Esophagus squamous epithelium (tissue), 5 donors: ENCODE data around the gene MDGA2. TPM values are rescaled to one million over a fixed set of nuclear protein-coding genes. Genes with fewer than 3 reads are reported as not detected.

Experiments used
- DNase-seq: peaks from one replicate; lab custom pipeline; 2025; lab: John Stamatoyannopoulos, UW
- H3K27ac ChIP-seq, 4 donors: fragments of 200-600 bp; sonication (generic); one replicate each; pipeline ENCODE4 v1.5.1; 2016 to 2019; ENCODE audit warnings: mild to moderate bottlenecking in 1 of 4
- H3K27me3 ChIP-seq, 4 donors: fragments of 200-600 bp; sonication (generic); 1 replicate in 3 of 4; 2 replicates in 1 of 4; pipeline versions ENCODE4 v1.5.1 to v1.6.0; 2017 to 2021; ENCODE audit warnings: antibody characterized with exemption in 1 of 4
- H3K36me3 ChIP-seq, 3 donors: fragments of 200-600 bp; sonication (generic); one replicate each; pipeline ENCODE4 v1.5.1; 2016 to 2019
- H3K4me1 ChIP-seq, 3 donors: fragments of 200-600 bp; sonication (generic); one replicate each; pipeline ENCODE4 v1.5.1; 2017 to 2019
- H3K4me3 ChIP-seq, 4 donors: fragments of 200-600 bp; sonication (generic); 1 replicate in 3 of 4; 2 replicates in 1 of 4; pipeline ENCODE4 v1.5.1; 2016 to 2019; ENCODE audit warnings: mild to moderate bottlenecking in 2 of 4, moderate library complexity in 1 of 4
- H3K9me3 ChIP-seq, 3 donors: fragments of 200-600 bp; sonication (generic); one replicate each; pipeline ENCODE4 v1.5.1; 2016 to 2019
- POLR2A ChIP-seq, 4 donors: fragments of 450-650 bp; IDR thresholded peaks; one replicate each; pipeline ENCODE4 v1.6.1; 2017; ENCODE audit warnings: antibody characterized with exemption in 4 of 4, mild to moderate bottlenecking in 4 of 4, moderate library complexity in 3 of 4
- WGBS, 2 donors: methylation state at CpG; one replicate each; pipeline ENCODE4 v1.1.5; 2018; 5-methylcytosine and 5-hydroxymethylcytosine counted together
- intact Hi-C: fragments of 100-400 bp; cut with DNase I; formaldehyde crosslinking; loops from one replicate; pipeline ENCODE4 v1.15.0; 2022
- total RNA-seq, 4 donors: library from RNA; depleted of rRNA; stranded (reverse); fragments of >200 nt; gene quantifications; one replicate each; pipeline ENCODE4 v1.1.0, GENCODE V29; 2016
- TF ChIP-seq, protein P1 (sequence below), 6 experiments: fragments of 450-650 bp in 4 of 6; fragments of 200-600 bp in 2 of 6; sonication (generic) in 2 of 6; IDR thresholded peaks; one replicate each; pipeline ENCODE4 v1.5.1; 2016 to 2019; ENCODE audit warnings: antibody characterized with exemption in 6 of 6, mild to moderate bottlenecking in 4 of 6, moderate library complexity in 4 of 6
- donor health status: DM: yes; HTN: yes; CAD: no.

The MDGA2 gene
- total RNA-seq, 4 donors from 2014 or later, result not detected

GRCh38 chr14:47490353-47490752 is 185.1 kb downstream of the MDGA2 start:
- Histone ChIP-seq H3K4me3 (no peak overlapping the region), H3K27me3 (no peaks in the 10 kb centered on the region), H3K27ac (no peak overlapping the region), H3K4me1 (no peaks in the 10 kb centered on the region), H3K36me3 (no peaks in the 10 kb centered on the region), H3K9me3 (no peaks in the 10 kb centered on the region)
- intact Hi-C loops, result no loop called here
- 37 to 43% methylated on average over 3 of the region's 3 CpGs for WGBS, 2 donors
- no peak for DNase-seq
- TF ChIP-seq, protein P1, sequence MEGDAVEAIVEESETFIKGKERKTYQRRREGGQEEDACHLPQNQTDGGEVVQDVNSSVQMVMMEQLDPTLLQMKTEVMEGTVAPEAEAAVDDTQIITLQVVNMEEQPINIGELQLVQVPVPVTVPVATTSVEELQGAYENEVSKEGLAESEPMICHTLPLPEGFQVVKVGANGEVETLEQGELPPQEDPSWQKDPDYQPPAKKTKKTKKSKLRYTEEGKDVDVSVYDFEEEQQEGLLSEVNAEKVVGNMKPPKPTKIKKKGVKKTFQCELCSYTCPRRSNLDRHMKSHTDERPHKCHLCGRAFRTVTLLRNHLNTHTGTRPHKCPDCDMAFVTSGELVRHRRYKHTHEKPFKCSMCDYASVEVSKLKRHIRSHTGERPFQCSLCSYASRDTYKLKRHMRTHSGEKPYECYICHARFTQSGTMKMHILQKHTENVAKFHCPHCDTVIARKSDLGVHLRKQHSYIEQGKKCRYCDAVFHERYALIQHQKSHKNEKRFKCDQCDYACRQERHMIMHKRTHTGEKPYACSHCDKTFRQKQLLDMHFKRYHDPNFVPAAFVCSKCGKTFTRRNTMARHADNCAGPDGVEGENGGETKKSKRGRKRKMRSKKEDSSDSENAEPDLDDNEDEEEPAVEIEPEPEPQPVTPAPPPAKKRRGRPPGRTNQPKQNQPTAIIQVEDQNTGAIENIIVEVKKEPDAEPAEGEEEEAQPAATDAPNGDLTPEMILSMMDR (IDR thresholded peaks at IDR 0.05), result no peak
- TF ChIP-seq POLR2A (IDR thresholded peaks at IDR 0.05), result no peak

GRCh38 chr14:47485421-47485820 is 190.0 kb downstream of the MDGA2 start:
- 53 to 73% methylated on average over 1 to 2 of the region's 2 CpGs for whole genome bisulfite sequencing, 2 donors
- Histone ChIP-seq H3K36me3 (no peaks in the 10 kb centered on the region), H3K27ac (no peak overlapping the region), H3K4me1 (no peaks in the 10 kb centered on the region), H3K9me3 (no peaks in the 10 kb centered on the region), H3K27me3 (no peaks in the 10 kb centered on the region), H3K4me3 (no peak overlapping the region)
- intact Hi-C loops, result no loop called here
- no peak for DNase-seq
- TF ChIP-seq, protein P1 (IDR thresholded peaks at IDR 0.05), result no peak
- TF ChIP-seq POLR2A (IDR thresholded peaks at IDR 0.05), result no peak

DNA sequence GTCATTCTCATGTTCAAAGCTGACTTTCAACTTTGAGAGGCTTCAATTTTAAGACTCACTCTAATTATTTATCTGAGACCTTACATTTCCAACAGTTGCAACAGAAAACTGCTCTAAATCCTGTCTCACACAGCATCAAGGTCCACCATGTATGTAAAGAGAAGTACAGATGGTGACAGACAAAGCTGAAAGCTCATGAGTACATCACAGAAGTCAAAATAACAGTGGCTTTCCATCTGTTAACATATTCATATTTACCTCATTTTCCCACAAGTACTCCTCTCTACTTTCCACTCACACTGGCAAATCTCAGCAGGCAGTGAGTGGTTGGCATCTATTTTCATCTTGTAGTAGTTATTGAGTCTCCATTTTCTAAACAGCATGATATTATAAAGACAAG is 192.0 kb downstream of the MDGA2 start:
- Histone ChIP-seq H3K4me3 (no peak overlapping the region), H3K27ac (no peak overlapping the region), H3K36me3 (no peaks in the 10 kb centered on the region), H3K4me1 (no peaks in the 10 kb centered on the region), H3K27me3 (no peaks in the 10 kb centered on the region), H3K9me3 (no peaks in the 10 kb centered on the region)
- TF ChIP-seq, protein P1 (IDR thresholded peaks at IDR 0.05), result no peak
- no peak for TF ChIP-seq POLR2A (IDR thresholded peaks at IDR 0.05)
- no peak for DNase-seq
- intact Hi-C loops, result no loop called here

GRCh38 chr14:47471075-47471474 is 204.3 kb downstream of the MDGA2 start:
- peaks cover 0 to 4% (median 0%) of the 10 kb centered on the region in 3 donors for H3K9me3 ChIP-seq
- TF ChIP-seq, protein P1 (IDR thresholded peaks at IDR 0.05), result no peak
- no peak for TF ChIP-seq POLR2A (IDR thresholded peaks at IDR 0.05)
- H3K4me1 ChIP-seq, result no peaks in the 10 kb centered on the region
- no peak overlapping the region for H3K4me3 ChIP-seq
- no peaks in the 10 kb centered on the region for H3K27me3 ChIP-seq
- no peak overlapping the region for H3K27ac ChIP-seq
- DNase-seq, result no peak
- intact Hi-C loops, result no loop called here
- H3K36me3 ChIP-seq, result no peaks in the 10 kb centered on the region
- WGBS, 2 donors, result 17 to 36% methylated on average over 2 of the region's 2 CpGs

- H3K36me3 ChIP-seq, result no peaks in the 10 kb centered on the region
- H3K4me3 ChIP-seq, result no peak overlapping the region
- H3K4me1 ChIP-seq, result no peaks in the 10 kb centered on the region
- intact Hi-C loops, result no loop called here
- H3K27ac ChIP-seq, result no peak overlapping the region
- no peak for DNase-seq
- no peaks in the 10 kb centered on the region for H3K9me3 ChIP-seq
- TF ChIP-seq POLR2A (IDR thresholded peaks at IDR 0.05), result no peak
- TF ChIP-seq, protein P1 (IDR thresholded peaks at IDR 0.05), result no peak
- no peaks in the 10 kb centered on the region for H3K27me3 ChIP-seq
These were observed 208.5 kb downstream of the MDGA2 start for GRCh38 chr14:47466916-47467315.
